ENCODE data around the gene NCOA3. TPM values are rescaled to one million over a fixed set of nuclear protein-coding genes. Genes with fewer than 3 reads are reported as not detected.
"Not testable (repeated sequence)": the region's sequence is repeated elsewhere in the genome, so short reads cannot be mapped to it uniquely, and the experiment has no call there.

Gene NCOA3
- total RNA-seq, 1 donor from 2014 or later = 42.8 TPM

DNA sequence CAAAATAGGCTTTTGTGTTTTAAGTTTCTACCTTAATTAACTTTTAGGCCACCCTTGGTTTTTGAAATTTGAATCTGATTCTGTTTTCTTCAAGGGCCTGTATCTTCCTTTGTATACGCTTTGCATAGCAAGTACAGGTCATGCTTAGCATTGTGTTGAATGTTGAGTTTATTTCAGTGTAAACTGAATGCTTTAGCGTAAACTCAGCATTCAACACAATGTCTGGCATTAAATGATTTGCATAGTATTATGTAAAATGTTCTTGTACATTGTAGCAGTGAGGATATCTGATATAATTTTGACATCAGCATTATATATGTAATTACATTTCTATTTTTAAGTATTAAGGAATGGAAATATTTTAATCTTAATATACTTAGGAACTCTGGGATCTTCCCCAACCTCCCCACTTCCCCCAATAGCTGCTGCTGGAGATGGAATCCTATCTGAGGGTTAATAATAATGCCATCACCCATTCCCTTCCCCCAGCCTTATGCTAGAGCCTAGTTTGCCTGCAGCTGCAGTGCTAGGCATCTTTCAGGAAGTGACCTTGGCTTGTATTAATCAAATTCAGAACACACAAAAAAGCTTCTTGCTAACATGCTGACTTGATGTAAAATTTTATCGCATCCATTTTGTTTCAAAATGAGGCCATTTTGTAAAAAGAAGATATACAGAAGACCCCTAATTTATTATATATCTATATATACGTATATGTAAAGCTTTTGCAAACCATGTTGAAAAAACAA is 73.1 kb downstream of the NCOA3 start:
- Mint-ChIP-seq H3K9me3 (ENCODE audit: low read depth) (peaks cover 7% of the 10 kb centered on the region), H3K36me3 (ENCODE audit: insufficient read depth) (peaks cover 18% of the 10 kb centered on the region), H3K4me3 (ENCODE audit: low read depth) (no peak overlapping the region), H3K27me3 (no peaks in the 10 kb centered on the region), H3K4me1 (ENCODE audit: low read depth) (peaks cover 54% of the 10 kb centered on the region), H3K27ac (peak overlapping the region; percentile 21)
- TF ChIP-seq CTCF (IDR thresholded peaks at IDR 0.05; ENCODE audit: unreplicated experiment) = no peak
- DNase-seq (ENCODE audit: low spot score, unreplicated experiment) = no peak

GRCh38 chr20:47576516-47577033 is 74.9 kb downstream of the NCOA3 start:
- Mint-ChIP-seq H3K27me3 (no peaks in the 10 kb centered on the region), H3K27ac (peak overlapping the region; percentile 85), H3K36me3 (ENCODE audit: insufficient read depth) (peaks cover 9% of the 10 kb centered on the region), H3K4me3 (ENCODE audit: low read depth) (peak overlapping the region; percentile 29), H3K4me1 (ENCODE audit: low read depth) (peaks cover 58% of the 10 kb centered on the region), H3K9me3 (ENCODE audit: low read depth) (peaks cover 3% of the 10 kb centered on the region)
- DNase-seq (ENCODE audit: low spot score, unreplicated experiment) = peak; percentile 15
- no peak for TF ChIP-seq CTCF (IDR thresholded peaks at IDR 0.05; ENCODE audit: unreplicated experiment)

DNA sequence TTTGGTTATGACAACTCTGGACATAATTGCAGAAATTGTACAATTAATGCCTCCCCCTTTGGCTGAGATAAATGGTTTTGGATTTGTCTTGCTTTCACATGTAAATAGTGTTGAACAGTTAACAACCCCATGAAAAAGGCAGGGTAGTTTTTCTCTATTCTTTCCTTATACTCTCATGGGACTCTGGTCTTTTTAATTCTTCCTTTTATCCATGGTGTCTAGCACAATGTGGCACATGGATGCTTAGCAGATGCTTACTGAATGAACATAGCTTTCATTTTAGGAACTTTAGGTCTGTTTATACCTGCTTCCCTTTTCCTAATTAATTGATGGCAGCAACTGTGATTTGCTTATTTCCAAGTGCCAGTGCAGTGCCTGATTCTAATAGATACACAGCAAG is 75.6 kb downstream of the NCOA3 start:
- H3K27me3 Mint-ChIP-seq = no peaks in the 10 kb centered on the region
- peaks cover 3% of the 10 kb centered on the region for H3K36me3 Mint-ChIP-seq (ENCODE audit: insufficient read depth)
- TF ChIP-seq CTCF (IDR thresholded peaks at IDR 0.05; ENCODE audit: unreplicated experiment) = no peak
- no peak for DNase-seq (ENCODE audit: low spot score, unreplicated experiment)
- H3K9me3 Mint-ChIP-seq (ENCODE audit: low read depth) = no peaks in the 10 kb centered on the region
- peak overlapping the region; percentile 85 for H3K27ac Mint-ChIP-seq
- peaks cover 58% of the 10 kb centered on the region for H3K4me1 Mint-ChIP-seq (ENCODE audit: low read depth)
- no peak overlapping the region for H3K4me3 Mint-ChIP-seq (ENCODE audit: low read depth)

GRCh38 chr20:47578543-47578942 is 76.9 kb downstream of the NCOA3 start:
- Mint-ChIP-seq H3K36me3 (ENCODE audit: insufficient read depth) (no peaks in the 10 kb centered on the region), H3K4me3 (ENCODE audit: low read depth) (no peak overlapping the region), H3K27me3 (no peaks in the 10 kb centered on the region), H3K4me1 (ENCODE audit: low read depth) (peaks cover 49% of the 10 kb centered on the region), H3K9me3 (ENCODE audit: low read depth) (no peaks in the 10 kb centered on the region), H3K27ac (peak overlapping the region; percentile 84)
- TF ChIP-seq CTCF (IDR thresholded peaks at IDR 0.05; ENCODE audit: unreplicated experiment) = no peak
- DNase-seq (ENCODE audit: low spot score, unreplicated experiment) = no peak

DNA sequence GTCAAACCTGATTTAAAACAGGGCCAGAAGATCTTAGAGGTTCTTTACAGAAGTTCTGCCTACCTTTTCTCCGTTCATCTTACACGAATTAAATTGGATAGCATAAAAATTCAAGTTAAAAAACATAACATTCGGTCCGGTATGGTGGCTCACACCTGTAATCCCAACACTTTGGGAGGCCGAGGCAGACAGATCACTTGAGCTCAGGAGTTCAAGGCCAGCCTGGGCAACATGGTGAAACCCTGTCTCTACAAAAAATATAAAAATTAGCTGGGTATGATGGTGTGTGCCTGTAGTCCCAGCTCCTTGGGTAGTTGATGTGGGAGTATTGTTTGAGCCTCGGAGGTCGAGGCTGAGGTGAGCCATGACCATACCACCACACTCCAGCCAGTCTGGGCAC is 79.0 kb downstream of the NCOA3 start:
- H3K9me3 Mint-ChIP-seq (ENCODE audit: low read depth); DNase-seq (ENCODE audit: low spot score, unreplicated experiment); H3K4me3 Mint-ChIP-seq (ENCODE audit: low read depth); H3K27ac Mint-ChIP-seq; H3K27me3 Mint-ChIP-seq; H3K36me3 Mint-ChIP-seq (ENCODE audit: insufficient read depth): not testable (repeated sequence)
- H3K4me1 Mint-ChIP-seq (ENCODE audit: low read depth) = peaks cover 36% of the 10 kb centered on the region

- Mint-ChIP-seq H3K36me3 (ENCODE audit: insufficient read depth) (peaks cover 4% of the 10 kb centered on the region), H3K9me3 (ENCODE audit: low read depth) (no peaks in the 10 kb centered on the region), H3K27ac (no peak overlapping the region), H3K4me1 (ENCODE audit: low read depth) (peaks cover 31% of the 10 kb centered on the region), H3K4me3 (ENCODE audit: low read depth) (no peak overlapping the region), H3K27me3 (no peaks in the 10 kb centered on the region)
- TF ChIP-seq CTCF (IDR thresholded peaks at IDR 0.05; ENCODE audit: unreplicated experiment) = no peak
- DNase-seq (ENCODE audit: low spot score, unreplicated experiment) = no peak
Observed at GRCh38 chr20:47581090-47581489, 79.4 kb downstream of the NCOA3 start.
